GM19099 (cell line): ENCODE data around the gene RCOR1.

Source experiments
- POLR2A ChIP-seq: IDR thresholded peaks from 3 replicates; pipeline ENCODE4 v1.6.1; 2011; ENCODE audit warnings: low read depth; ENCODE audit not compliant: insufficient read length; ENCODE audit errors: extremely low read depth

RCOR1 gene

GRCh38 chr14:102591944-102592762 is at the start of gene RCOR1:
RCOR1 (plus strand) TSS chr14:102592649; CDS start chr14:102592887, 238 bp downstream.
- peak; percentile 94 for TF ChIP-seq POLR2A

GRCh38 chr14:102544046-102544746 is 48.3 kb upstream of the RCOR1 start:
- TF ChIP-seq POLR2A = no peak

GRCh38 chr14:102544747-102545460 is 47.5 kb upstream of the RCOR1 start:
- no peak for TF ChIP-seq POLR2A

GRCh38 chr14:102545461-102546265 is 46.8 kb upstream of the RCOR1 start:
- no peak for TF ChIP-seq POLR2A

- no peak for TF ChIP-seq POLR2A
Observed at GRCh38 chr14:102548616-102549240, 43.7 kb upstream of the RCOR1 start.

- no peak for TF ChIP-seq POLR2A
Observed at GRCh38 chr14:102551995-102552705, 40.3 kb upstream of the RCOR1 start.

- TF ChIP-seq POLR2A = peak; percentile 59
Observed at GRCh38 chr14:102554821-102555819, 37.3 kb upstream of the RCOR1 start.

- no peak for TF ChIP-seq POLR2A
Observed at GRCh38 chr14:102556098-102556677, 36.3 kb upstream of the RCOR1 start.

- TF ChIP-seq POLR2A = no peak
Observed at GRCh38 chr14:102557434-102558226, 34.8 kb upstream of the RCOR1 start.

GRCh38 chr14:102558556-102558955 is 33.9 kb upstream of the RCOR1 start:
- TF ChIP-seq POLR2A = no peak

- no peak for TF ChIP-seq POLR2A
Observed at GRCh38 chr14:102560458-102561261, 31.8 kb upstream of the RCOR1 start.
